ENCODE measurements around the gene TIGD3. TPM values are rescaled to one million over a fixed set of nuclear protein-coding genes. Genes with fewer than 3 reads are reported as not detected.

The TIGD3 gene
- polyA plus RNA-seq, 1 donor (not counting 4 experiments of a cell fraction or from before 2014, with no cell fraction given) = not detected

GRCh38 chr11:65377036-65377435 lies 22.5 kb downstream of the TIGD3 start:
- Histone ChIP-seq H3K4me1 (ENCODE audit: control insufficient read depth, extremely low read depth, insufficient read depth, low read length) (peaks cover 6% of the 10 kb centered on the region), H3K4me2 (ENCODE audit: control insufficient read depth, extremely low read depth, insufficient read depth, low read depth, low read length) (no peak overlapping the region), H3K79me2 (ENCODE audit: control insufficient read depth, insufficient read depth, low read length) (no peaks in the 10 kb centered on the region), H3K9me3 (ENCODE audit: control insufficient read depth, low read depth, low read length) (no peaks in the 10 kb centered on the region), H3K36me3 (ENCODE audit: control insufficient read depth in 2 of 2, extremely low read depth in 1 of 2, insufficient read depth in 2 of 2, low read length in 2 of 2) (no peaks in the 10 kb centered on the region), H3K27me3 (ENCODE audit: control insufficient read depth, extremely low read depth, insufficient read depth, low read length) (no peaks in the 10 kb centered on the region), H3K4me3 (ENCODE audit: control insufficient read depth in 2 of 3, extremely low read depth in 1 of 3, insufficient read depth in 2 of 3, low read depth in 1 of 3, low read length in 3 of 3) (no peak overlapping the region), H3K9ac (ENCODE audit: control insufficient read depth, extremely low read depth, insufficient read depth, low read length) (no peak overlapping the region), H3K27ac (ENCODE audit: control insufficient read depth, insufficient read depth, low read length) (no peak overlapping the region), H2AFZ (ENCODE audit: control insufficient read depth, low read length) (no peak overlapping the region), H4K20me1 (ENCODE audit: control insufficient read depth, extremely low read depth, insufficient read depth, low read length) (no peaks in the 10 kb centered on the region), H3K9me1 (ENCODE audit: control insufficient read depth, extremely low read depth, insufficient read depth, low read length) (no peaks in the 10 kb centered on the region)
- DNase-seq (ENCODE audit: low read depth, low spot score) = no peak
- no peak for TF ChIP-seq CTCF (optimal IDR thresholded peaks at IDR 0.05 in 1 of 3, IDR thresholded peaks at IDR 0.05 in 1 of 3, conservative IDR thresholded peaks at IDR 0.05 in 1 of 3; ENCODE audit: extremely low read depth in 1 of 3, insufficient read depth in 2 of 3, low read length in 3 of 3)
- TF ChIP-seq EZH2 (IDR thresholded peaks at IDR 0.05; ENCODE audit: low read length) = no peak
- FAIRE-seq = no peak
- dilution Hi-C loops (cut with MboI; ENCODE audit: extremely low pct_ligation_motif_present, low sequenced_read_pairs) = no loop called here

DNA sequence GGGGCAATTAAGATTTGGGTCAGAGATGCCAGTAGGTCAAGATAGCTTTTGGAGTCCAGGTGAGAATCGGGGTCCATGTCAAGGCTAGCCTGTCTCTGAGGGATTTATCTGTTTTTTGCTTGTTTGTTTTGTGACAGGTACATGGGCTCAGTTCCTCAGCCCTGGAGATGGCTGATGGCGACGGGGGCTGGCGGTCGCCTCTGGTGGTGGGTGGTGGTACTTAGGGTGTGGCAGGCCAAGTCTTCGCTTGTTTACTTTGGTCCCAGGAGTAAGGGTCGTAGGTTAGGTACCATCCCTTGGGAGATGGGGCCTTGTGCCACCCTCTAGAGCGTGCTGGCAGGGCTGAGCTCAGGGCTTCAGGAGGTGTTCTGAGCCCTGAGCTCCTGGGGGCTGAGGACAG lies 23.2 kb downstream of the TIGD3 start:
- Histone ChIP-seq H3K4me1 (ENCODE audit: control insufficient read depth, extremely low read depth, insufficient read depth, low read length) (peaks cover 11% of the 10 kb centered on the region), H3K4me3 (ENCODE audit: control insufficient read depth in 2 of 3, extremely low read depth in 1 of 3, insufficient read depth in 2 of 3, low read depth in 1 of 3, low read length in 3 of 3) (no peak overlapping the region), H3K27me3 (ENCODE audit: control insufficient read depth, extremely low read depth, insufficient read depth, low read length) (no peaks in the 10 kb centered on the region), H2AFZ (ENCODE audit: control insufficient read depth, low read length) (no peak overlapping the region), H3K9me3 (ENCODE audit: control insufficient read depth, low read depth, low read length) (no peaks in the 10 kb centered on the region), H4K20me1 (ENCODE audit: control insufficient read depth, extremely low read depth, insufficient read depth, low read length) (no peaks in the 10 kb centered on the region), H3K79me2 (ENCODE audit: control insufficient read depth, insufficient read depth, low read length) (no peaks in the 10 kb centered on the region), H3K4me2 (ENCODE audit: control insufficient read depth, extremely low read depth, insufficient read depth, low read depth, low read length) (no peak overlapping the region), H3K9me1 (ENCODE audit: control insufficient read depth, extremely low read depth, insufficient read depth, low read length) (no peaks in the 10 kb centered on the region), H3K27ac (ENCODE audit: control insufficient read depth, insufficient read depth, low read length) (no peak overlapping the region), H3K9ac (ENCODE audit: control insufficient read depth, extremely low read depth, insufficient read depth, low read length) (no peak overlapping the region), H3K36me3 (ENCODE audit: control insufficient read depth in 2 of 2, extremely low read depth in 1 of 2, insufficient read depth in 2 of 2, low read length in 2 of 2) (no peaks in the 10 kb centered on the region)
- dilution Hi-C loops (cut with MboI; ENCODE audit: extremely low pct_ligation_motif_present, low sequenced_read_pairs) = no loop called here
- FAIRE-seq (no peak), DNase-seq (ENCODE audit: low read depth, low spot score) (no peak)
- TF ChIP-seq EZH2 (IDR thresholded peaks at IDR 0.05; ENCODE audit: low read length) (no peak), CTCF (optimal IDR thresholded peaks at IDR 0.05 in 1 of 3, IDR thresholded peaks at IDR 0.05 in 1 of 3, conservative IDR thresholded peaks at IDR 0.05 in 1 of 3; ENCODE audit: extremely low read depth in 1 of 3, insufficient read depth in 2 of 3, low read length in 3 of 3) (no peak)
